Heart left ventricle (tissue), 16 donors: ENCODE results near the gene CCL2. TPM values are rescaled to one million over a fixed set of nuclear protein-coding genes. Genes with fewer than 3 reads are reported as not detected.

Source experiments
- ATAC-seq, 4 donors: fragments of 200-7000 bp; cut with Tn5 transposase; one replicate each; pipeline ENCODE4 v1.9.1; 2020 to 2022; ENCODE audit warnings: moderate library complexity in 4 of 4, mild to moderate bottlenecking in 3 of 4, moderate number of reproducible peaks in 1 of 4
- DNase-seq, 5 donors: peaks; one replicate each; pipeline ENCODE4 v3.0.0-alpha.2; 2020
- H3K27ac ChIP-seq, 12 donors: fragments of 200-600 bp; sonication (generic) in 4 of 12; one replicate each; pipeline versions ENCODE4 v1.5.0 to v1.8.0; 2016 to 2022; ENCODE audit warnings: mild to moderate bottlenecking in 2 of 12
- H3K27me3 ChIP-seq, 9 donors: fragments of 200-600 bp; sonication (generic) in 2 of 9; one replicate each; pipeline versions ENCODE4 v1.5.1 to v1.8.0; 2016 to 2022; ENCODE audit warnings: mild to moderate bottlenecking in 3 of 9
- H3K36me3 ChIP-seq, 9 donors: fragments of 200-600 bp; sonication (generic) in 2 of 9; one replicate each; pipeline versions ENCODE4 v1.5.0 to v1.8.0; 2018 to 2022; ENCODE audit warnings: mild to moderate bottlenecking in 2 of 9
- H3K4me1 ChIP-seq, 12 donors: fragments of 200-600 bp; sonication (generic) in 4 of 12; one replicate each; pipeline versions ENCODE4 v1.5.0 to v1.8.0; 2016 to 2022; ENCODE audit warnings: mild to moderate bottlenecking in 3 of 12
- H3K4me3 ChIP-seq, 12 donors: fragments of 200-600 bp; sonication (generic) in 4 of 12; one replicate each; pipeline versions ENCODE4 v1.5.0 to v1.8.0; 2017 to 2022; ENCODE audit warnings: mild to moderate bottlenecking in 9 of 12, moderate library complexity in 4 of 12
- H3K9me3 ChIP-seq, 12 donors: fragments of 200-600 bp; sonication (generic) in 4 of 12; one replicate each; pipeline versions ENCODE4 v1.5.0 to v1.8.0; 2016 to 2022; ENCODE audit warnings: mild to moderate bottlenecking in 1 of 12
- CTCF ChIP-seq, 12 donors: fragments of 200-600 bp; sonication (generic) in 4 of 12; IDR thresholded peaks; one replicate each; pipeline versions ENCODE4 v1.5.0 to v1.8.0; 2018 to 2022; ENCODE audit warnings: antibody characterized with exemption in 12 of 12, mild to moderate bottlenecking in 5 of 12
- POLR2A ChIP-seq, 2 donors: fragments of 450-650 bp; IDR thresholded peaks; one replicate each; pipeline ENCODE4 v1.6.1; 2017; ENCODE audit warnings: antibody characterized with exemption in 2 of 2, mild to moderate bottlenecking in 2 of 2, moderate library complexity in 2 of 2
- WGBS, 4 donors: extraction: QIAGEN DNeasy Blood & Tissue Kit in 2 of 4; methylation state at CpG; one replicate each; pipeline versions ENCODE4 v1.1.5 to v1.1.7; 2013 to 2018; 5-methylcytosine and 5-hydroxymethylcytosine counted together
- intact Hi-C, 10 donors: fragments of 100-400 bp; cut with DNase I; formaldehyde crosslinking; loops; one replicate each; pipeline versions ENCODE4 v1.11.1 to v1.14.2; 2022
- long read RNA-seq, 3 donors: library from polyadenylated mRNA; unstranded; transcript quantifications; one replicate each; pipeline ENCODE4 v2.0.0, GENCODE V29; 2020 to 2021
- polyA plus RNA-seq, 2 donors: library from polyadenylated mRNA; stranded (reverse); fragments of 200-250 nt; gene quantifications; one replicate each; pipeline ENCODE4 v1.2.3, GENCODE V29; 2013
- total RNA-seq, 9 donors: library from RNA; depleted of rRNA in 2 of 9; stranded (reverse); fragments of >200 nt in 2 of 9; fragmentation: NEBNext Ultra II Directional in 3 of 9; extraction: Animal tissue kit (Norgen Biotek cat#: 25700) in 3 of 9; gene quantifications; one replicate each; pipeline versions ENCODE4 v1.1.0 to v1.2.4, GENCODE V29; 2016 to 2023
- donor health status: ischemic (EF 13 %, LVEDD 7.1; RV severe dilation, severe dysfunction).
- donor health status: healthy with polysubstance abuse.
- donor health status: DM: no; HTN: yes; CAD: no.
- donor health status: DM: no; HTN: no; CAD: no.
- donor health status: ischemic (EF 25% LVEDD 6.9; RV normal size, moderate dysfunction).
- donor health status: ischemic (EF 25% LVEDD 5.7; RV mildly dilated, moderate dysfunction).
- donor health status: healthy.
- donor health status: DM: yes; HTN: yes; CAD: no.
- donor health status: ischemic (EF 35%, LVEDD 5.7; RV mildly dilated, moderate dysfunction).
- donor health status: nonischemic (EF 11% LVEDD 7.7; RV severe dilation, severe dysfunction).
- donor health status: DM: yes; HTN: yes; CAD: no.
- donor health status: PGD.
- donor health status: ischemic (EF 29% LVEDD 5.4; RV normal size, mild dysfunction).
- donor health status: nonischemic (EF 23%, LVEDD 6.1; RV moderate dilation, normal function).

The CCL2 gene
- total RNA-seq (100 to 1,000 TPM in 2 of 9 donors, 10 to 100 TPM in 7; 11.8 to 512 (median 43.9) TPM), polyA plus RNA-seq (10 to 100 TPM; 26.9 to 72.0 TPM)
- long read RNA-seq, donor 1, partial matches to known transcripts, result 0 of 4 reads
- long read RNA-seq, donor 1, other reads (novel, unspliced or antisense), result 0 of 4 reads
- long read RNA-seq, donor 2, transcript CCL2-202 (2 exons, 736 nt), result minor isoform, 7 of 76 reads
- long read RNA-seq, donor 2, transcript CCL2-201 (3 exons, 741 nt), result major isoform, 57 of 76 reads
- long read RNA-seq, donor 2, transcript CCL2-203 (1 exons, 996 nt), result minor isoform, 10 of 76 reads
- long read RNA-seq, donor 2, partial matches to known transcripts, result 1 of 76 reads
- long read RNA-seq, donor 2, other reads (novel, unspliced or antisense), result 1 of 76 reads
- long read RNA-seq, donor 3, transcript CCL2-201 (3 exons, 741 nt), result major isoform, 15 of 16 reads
- long read RNA-seq, donor 3, partial matches to known transcripts, result 0 of 16 reads
- long read RNA-seq, donor 3, other reads (novel, unspliced or antisense), result 0 of 16 reads

DNA sequence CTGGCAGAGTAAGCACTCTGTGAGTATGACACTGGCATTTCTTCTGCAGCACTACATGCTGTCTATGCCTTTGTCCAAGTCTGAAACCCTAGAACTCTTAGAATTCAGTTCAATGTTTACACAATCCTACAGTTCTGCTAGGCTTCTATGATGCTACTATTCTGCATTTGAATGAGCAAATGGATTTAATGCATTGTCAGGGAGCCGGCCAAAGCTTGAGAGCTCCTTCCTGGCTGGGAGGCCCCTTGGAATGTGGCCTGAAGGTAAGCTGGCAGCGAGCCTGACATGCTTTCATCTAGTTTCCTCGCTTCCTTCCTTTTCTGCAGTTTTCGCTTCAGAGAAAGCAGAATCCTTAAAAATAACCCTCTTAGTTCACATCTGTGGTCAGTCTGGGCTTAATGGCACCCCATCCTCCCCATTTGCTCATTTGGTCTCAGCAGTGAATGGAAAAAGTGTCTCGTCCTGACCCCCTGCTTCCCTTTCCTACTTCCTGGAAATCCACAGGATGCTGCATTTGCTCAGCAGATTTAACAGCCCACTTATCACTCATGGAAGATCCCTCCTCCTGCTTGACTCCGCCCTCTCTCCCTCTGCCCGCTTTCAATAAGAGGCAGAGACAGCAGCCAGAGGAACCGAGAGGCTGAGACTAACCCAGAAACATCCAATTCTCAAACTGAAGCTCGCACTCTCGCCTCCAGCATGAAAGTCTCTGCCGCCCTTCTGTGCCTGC is at the start of gene CCL2:
Gene CCL2, plus strand, starts transcription at position 635 of the 730 bp plus-strand sequence. Its CDS starts 65 bp downstream, at position 700.
- H3K36me3 ChIP-seq, result peaks cover 0 to 13% (median 0%) of the 10 kb centered on the region in 9 donors
- no peaks in the 10 kb centered on the region for H3K27me3 ChIP-seq
- H3K9me3 ChIP-seq, result no peaks in the 10 kb centered on the region
- intact Hi-C loops, result loop anchor here in 8 of 10 donors (2.0 to 10.0 kb wide), 6 partner anchors 20 to 107 kb away; partner anchors contain the start of gene CCL1 (in 1 of the 8)
- ATAC-seq, result peak; percentile 33 to 75 (median 63)
- peaks cover 21 to 78% (median 65%) of the 10 kb centered on the region in 12 donors for H3K4me1 ChIP-seq
- H3K4me3 ChIP-seq, result peak within 1 kb of the TSS; percentile 9 to 65 (median 54)
- H3K27ac ChIP-seq, result peak within 1 kb of the TSS; percentile 56 to 94 (median 84)
- DNase-seq, result peak; percentile 72 to 85 (median 83)
- 9 to 12% (median 10%) methylated on average over 11 of the region's 11 CpGs for WGBS, 4 donors
- peak in 1 of 2 donors; percentile 81 for TF ChIP-seq POLR2A (IDR thresholded peaks at IDR 0.05)
- no peak for TF ChIP-seq CTCF (IDR thresholded peaks at IDR 0.05)

GRCh38 chr17:34205401-34205800 is 49.7 kb upstream of the CCL2 start:
- Histone ChIP-seq H3K27me3 (no peaks in the 10 kb centered on the region), H3K4me3 (no peak overlapping the region), H3K36me3 (no peaks in the 10 kb centered on the region), H3K27ac (peak overlapping the region in 1 of 12 donors; percentile 65), H3K9me3 (peaks cover 0 to 8% (median 0%) of the 10 kb centered on the region in 12 donors), H3K4me1 (peaks cover 0 to 64% (median 8%) of the 10 kb centered on the region in 12 donors)
- no peak for TF ChIP-seq POLR2A (IDR thresholded peaks at IDR 0.05)
- no peak for TF ChIP-seq CTCF (IDR thresholded peaks at IDR 0.05)
- ATAC-seq, result no peak
- 80 to 100% (median 91%) methylated on average over 1 of the region's 1 CpG for WGBS, 4 donors
- no peak for DNase-seq
- intact Hi-C loops, result loop anchor here in 1 of 10 donors (10.0 kb wide), 1 partner anchor 49 kb away; the partner anchor contains the start of gene CCL2

DNA sequence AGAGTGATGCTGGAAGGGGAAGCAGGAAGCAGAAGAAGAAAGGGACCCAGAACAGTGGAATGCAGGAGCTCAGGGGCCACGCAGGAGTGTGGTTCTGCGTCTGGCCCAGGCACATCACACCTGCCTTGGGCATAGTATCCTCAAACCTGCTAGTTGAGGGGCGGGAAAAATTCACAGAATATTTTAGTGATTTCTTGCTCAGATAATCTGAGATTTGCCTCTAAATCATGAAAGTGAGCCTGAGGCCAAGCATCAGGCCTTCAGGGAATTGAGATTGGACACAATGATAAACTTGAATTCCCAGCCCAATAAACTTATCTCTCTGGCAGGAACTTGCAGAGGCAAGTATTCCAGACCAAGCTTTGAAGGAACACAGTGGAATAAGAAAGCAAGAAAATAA is 48.5 kb upstream of the CCL2 start:
- Histone ChIP-seq H3K27me3 (no peaks in the 10 kb centered on the region), H3K4me1 (peaks cover 0 to 52% (median 8%) of the 10 kb centered on the region in 12 donors), H3K9me3 (peaks cover 0 to 8% (median 0%) of the 10 kb centered on the region in 12 donors), H3K36me3 (no peaks in the 10 kb centered on the region), H3K27ac (peak overlapping the region in 5 of 12 donors; percentile 2 to 65 (median 10)), H3K4me3 (no peak overlapping the region)
- no peak for ATAC-seq
- TF ChIP-seq POLR2A (IDR thresholded peaks at IDR 0.05) (no peak), CTCF (IDR thresholded peaks at IDR 0.05) (no peak)
- intact Hi-C loops, result loop anchor here in 1 of 10 donors (10.0 kb wide), 1 partner anchor 48 kb away; the partner anchor contains the start of gene CCL2
- no peak for DNase-seq
- 51 to 85% (median 65%) methylated on average over 3 of the region's 3 CpGs for WGBS, 4 donors
